Stimulated activated CD4-positive, alpha-beta T cell treated with anti-CD3 and anti-CD28 coated beads, TNF-alpha, amount 100 ng/mL, for 4 hours (primary cell): Measurements from ENCODE around the gene BCL2L15.
A peak's percentile ranks its signal among the peaks of the same experiment; 100 is the strongest.

ENCODE experiments used
- DNase-seq, 3 experiments: peaks; one replicate each; pipeline ENCODE4 v3.0.0-alpha.2; 2020; ENCODE audit warnings: low read depth in 3 of 3

Gene BCL2L15

GRCh38 chr1:113905435-113905861, 18.1 kb upstream of the BCL2L15 start:
- no peak for DNase-seq

- peak; percentile 85 to 95 (median 93) for DNase-seq
Measured at GRCh38 chr1:113904674-113905434, 17.5 kb upstream of the BCL2L15 start, which contains the start of the genes AP4B1 and DCLRE1B. Gene AP4B1 (minus strand): TSS chr1:113904799. CDS start chr1:113904717, 82 bp downstream. Gene DCLRE1B (plus strand): TSS chr1:113905326. CDS start chr1:113905587, 261 bp downstream.

DNA sequence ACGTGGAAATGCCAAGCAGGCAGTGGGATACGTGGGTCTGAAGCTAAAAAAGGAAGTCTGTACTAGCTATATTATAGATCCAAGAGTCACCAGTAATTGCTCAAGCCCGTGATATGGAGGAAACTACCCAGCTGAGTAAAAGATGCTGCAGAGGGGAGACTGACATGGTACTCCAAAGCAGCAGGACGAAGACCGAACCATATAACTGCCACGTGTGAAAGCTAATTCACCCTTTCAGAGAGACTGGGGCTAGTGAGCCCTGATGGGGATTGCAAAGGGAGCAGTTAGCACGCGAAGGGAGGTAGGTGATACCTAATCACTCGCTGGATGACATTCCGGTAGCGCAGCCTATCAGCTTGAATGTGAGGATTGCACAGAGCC, 16.9 kb upstream of the BCL2L15 start:
- DNase-seq, result peak in 1 of 3 experiments; percentile 32

- no peak for DNase-seq
Measured at GRCh38 chr1:113903501-113904292, 16.3 kb upstream of the BCL2L15 start.

- DNase-seq, result no peak
Measured at GRCh38 chr1:113901191-113901590, 13.8 kb upstream of the BCL2L15 start.

DNA sequence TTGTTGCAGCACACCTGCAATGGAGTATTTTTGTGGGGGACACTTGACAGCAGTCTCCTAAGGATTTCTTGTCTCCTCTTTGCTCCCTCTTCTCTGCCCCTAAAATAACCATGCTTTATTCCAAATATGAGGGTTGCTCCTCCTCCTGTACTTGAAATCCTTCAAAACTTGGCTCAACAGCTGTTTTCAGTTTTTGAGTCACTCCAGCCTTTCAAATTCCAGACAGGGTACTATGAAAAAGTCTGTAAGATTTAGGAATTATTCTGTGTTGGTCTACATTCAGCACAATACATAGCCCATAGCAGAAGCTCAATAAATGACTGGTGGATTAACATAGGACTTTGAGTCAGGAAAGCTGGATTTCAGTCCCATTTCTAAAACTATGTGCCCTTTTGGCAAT, 11.7 kb upstream of the BCL2L15 start:
- DNase-seq, result no peak

DNA sequence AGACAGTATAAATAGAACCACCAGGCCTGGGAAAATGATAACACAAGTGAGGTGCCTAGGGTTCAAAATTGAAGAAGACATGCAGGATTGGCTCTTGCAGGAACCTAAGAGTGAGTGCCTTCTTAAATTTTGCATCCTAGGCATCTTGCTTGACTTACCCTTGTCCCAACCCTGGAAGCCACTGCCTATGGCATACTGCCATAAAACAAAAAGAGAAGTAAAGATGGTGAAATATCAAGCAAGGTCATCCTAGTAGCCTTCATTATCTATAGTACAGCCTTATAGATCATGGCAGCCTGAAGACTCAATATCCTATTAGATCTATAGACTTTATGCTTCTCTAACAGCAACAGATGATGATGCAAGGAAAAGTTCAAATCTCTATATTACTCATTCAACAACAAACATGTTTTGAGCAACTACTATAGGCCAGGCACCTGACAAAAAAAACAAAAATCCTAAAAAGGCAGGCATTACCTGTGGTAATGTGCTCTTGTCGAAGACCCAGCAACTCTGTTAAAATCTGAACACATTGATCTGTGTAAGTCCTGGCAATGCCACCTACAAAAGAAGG, 10.9 kb upstream of the BCL2L15 start:
- DNase-seq, result no peak

DNA sequence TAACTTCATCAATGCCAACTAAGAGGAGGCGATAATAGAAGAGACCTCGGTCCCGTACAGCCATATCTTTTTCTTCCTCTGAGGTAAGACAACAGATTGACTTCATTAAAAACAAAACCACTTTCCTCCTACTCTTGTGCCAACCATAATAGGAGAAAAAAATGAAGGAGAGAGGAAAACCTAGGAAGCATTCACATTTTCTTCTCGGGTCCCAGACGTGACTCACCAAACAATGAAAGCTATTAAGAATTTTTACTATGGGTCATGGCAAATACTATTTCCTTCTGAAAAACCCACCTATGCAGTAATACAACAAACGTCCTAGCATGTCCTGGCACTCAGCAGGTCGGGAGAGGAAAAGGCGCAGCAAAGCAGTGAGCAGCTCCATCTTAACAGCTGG, 8.6 kb upstream of the BCL2L15 start:
- DNase-seq, result no peak

DNA sequence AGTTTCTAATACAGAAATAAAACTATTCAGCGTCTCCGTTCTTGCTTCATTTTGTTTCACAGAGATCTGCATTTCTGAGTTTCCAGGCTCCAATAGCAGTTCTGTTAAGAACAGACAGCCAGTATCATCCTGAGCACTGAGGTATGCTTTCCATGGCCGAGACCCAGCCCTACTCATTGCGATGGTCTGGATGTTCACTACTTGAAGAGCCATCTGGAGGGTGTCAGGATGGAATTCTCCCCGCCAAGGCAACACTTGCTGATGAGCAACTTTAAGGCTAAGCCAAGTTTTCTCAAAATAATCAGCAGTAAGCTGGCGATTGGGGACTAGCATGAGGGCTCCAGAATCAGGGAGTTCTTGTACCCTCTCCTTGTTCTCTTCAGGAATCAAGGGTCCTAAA, 7.7 kb upstream of the BCL2L15 start:
- no peak for DNase-seq

- DNase-seq, result no peak
Measured at GRCh38 chr1:113893267-113893666, 5.9 kb upstream of the BCL2L15 start.

- DNase-seq, result no peak
Measured at GRCh38 chr1:113891631-113892220, 4.3 kb upstream of the BCL2L15 start.

GRCh38 chr1:113890816-113891215, 3.4 kb upstream of the BCL2L15 start:
- DNase-seq, result no peak

- no peak for DNase-seq
Measured at GRCh38 chr1:113886417-113887401, 672 bp downstream of the BCL2L15 start.

DNA sequence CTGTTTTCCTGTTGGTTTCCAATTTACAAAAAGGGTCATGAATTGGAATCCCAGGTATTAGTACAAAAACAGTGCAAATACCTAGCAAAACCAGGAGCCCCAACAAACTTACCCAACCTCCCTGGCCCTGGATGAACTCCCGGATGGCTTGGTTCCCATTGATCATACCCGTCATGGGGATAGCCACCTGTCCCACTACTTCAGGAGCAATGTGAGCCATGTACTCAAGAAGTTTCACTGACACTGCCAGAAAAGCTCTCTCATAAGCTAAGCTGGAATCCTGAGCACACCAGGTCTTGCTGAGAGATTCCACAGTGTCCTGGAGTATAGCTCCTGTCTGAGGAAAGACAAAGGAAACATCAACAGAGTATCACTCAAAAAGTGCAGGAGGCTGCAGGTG, 5.7 kb downstream of the BCL2L15 start:
- no peak for DNase-seq

GRCh38 chr1:113879739-113880038, 7.7 kb downstream of the BCL2L15 start:
- DNase-seq, result no peak

- DNase-seq, result no peak
Measured at GRCh38 chr1:113876176-113876575, 11.2 kb downstream of the BCL2L15 start.

- DNase-seq, result no peak
Measured at GRCh38 chr1:113875714-113876113, 11.7 kb downstream of the BCL2L15 start.

GRCh38 chr1:113874012-113874879, 13.1 kb downstream of the BCL2L15 start:
- no peak for DNase-seq

DNA sequence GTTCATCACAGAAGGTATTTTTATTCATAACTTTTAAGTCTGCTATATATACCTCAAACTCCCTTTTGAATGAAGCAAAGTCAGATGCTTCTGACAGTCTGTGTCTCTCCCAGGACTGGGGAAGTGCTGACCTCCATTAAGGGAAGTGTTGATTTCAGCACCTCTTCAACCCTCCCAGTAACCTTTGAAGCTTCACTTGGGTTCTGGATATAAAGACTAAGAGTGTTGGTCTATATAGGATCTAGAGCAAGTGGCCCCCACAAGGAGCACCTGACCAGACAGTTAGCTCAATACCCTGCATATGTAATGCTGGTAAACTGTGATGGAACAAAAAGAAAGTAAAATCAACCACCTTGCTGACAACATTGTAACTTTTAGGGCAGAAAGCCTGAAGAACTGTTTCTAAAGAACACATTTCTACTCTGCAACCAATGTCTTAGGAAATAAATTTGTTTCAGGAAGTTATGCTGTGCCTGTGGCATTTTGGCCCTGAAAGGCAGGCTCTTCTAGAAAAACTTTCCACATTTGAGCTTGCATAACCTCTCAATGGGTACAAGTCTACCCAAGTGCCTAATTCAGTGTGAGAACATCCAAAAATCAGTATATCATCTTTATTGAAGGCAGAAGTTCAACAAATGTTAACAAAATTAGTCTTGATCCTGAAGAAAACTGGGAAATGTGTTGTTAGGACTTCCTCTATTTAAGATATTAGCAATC, 15.0 kb downstream of the BCL2L15 start:
- DNase-seq, result no peak
